Breast epithelium (tissue), 3 donors: Measurements from ENCODE around the gene GLB1L2.

Experiments
- POLR2AphosphoS5 ChIP-seq, 3 donors: sonication (generic); formaldehyde crosslinking; IDR thresholded peaks; one replicate each; pipeline ENCODE4 v1.6.1; 2017; ENCODE audit warnings: antibody characterized with exemption in 3 of 3
- TF ChIP-seq, protein P1 (sequence below), 3 donors: fragments of 450-650 bp; IDR thresholded peaks; one replicate each; pipeline ENCODE4 v1.5.1; 2016 to 2017; ENCODE audit warnings: antibody characterized with exemption in 3 of 3, mild to moderate bottlenecking in 3 of 3, moderate library complexity in 3 of 3

GRCh38 chr11:134393638-134394037 lies 61.9 kb downstream of the GLB1L2 start:
- TF ChIP-seq, protein P1, sequence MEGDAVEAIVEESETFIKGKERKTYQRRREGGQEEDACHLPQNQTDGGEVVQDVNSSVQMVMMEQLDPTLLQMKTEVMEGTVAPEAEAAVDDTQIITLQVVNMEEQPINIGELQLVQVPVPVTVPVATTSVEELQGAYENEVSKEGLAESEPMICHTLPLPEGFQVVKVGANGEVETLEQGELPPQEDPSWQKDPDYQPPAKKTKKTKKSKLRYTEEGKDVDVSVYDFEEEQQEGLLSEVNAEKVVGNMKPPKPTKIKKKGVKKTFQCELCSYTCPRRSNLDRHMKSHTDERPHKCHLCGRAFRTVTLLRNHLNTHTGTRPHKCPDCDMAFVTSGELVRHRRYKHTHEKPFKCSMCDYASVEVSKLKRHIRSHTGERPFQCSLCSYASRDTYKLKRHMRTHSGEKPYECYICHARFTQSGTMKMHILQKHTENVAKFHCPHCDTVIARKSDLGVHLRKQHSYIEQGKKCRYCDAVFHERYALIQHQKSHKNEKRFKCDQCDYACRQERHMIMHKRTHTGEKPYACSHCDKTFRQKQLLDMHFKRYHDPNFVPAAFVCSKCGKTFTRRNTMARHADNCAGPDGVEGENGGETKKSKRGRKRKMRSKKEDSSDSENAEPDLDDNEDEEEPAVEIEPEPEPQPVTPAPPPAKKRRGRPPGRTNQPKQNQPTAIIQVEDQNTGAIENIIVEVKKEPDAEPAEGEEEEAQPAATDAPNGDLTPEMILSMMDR (IDR thresholded peaks at IDR 0.05) = no peak
- no peak for TF ChIP-seq POLR2AphosphoS5 (IDR thresholded peaks at IDR 0.05)
